ENCODE results near the gene EXD1. TPM values are rescaled to one million over a fixed set of nuclear protein-coding genes. Genes with fewer than 3 reads are reported as not detected.
A peak's percentile ranks its signal among the peaks of the same experiment; 100 is the strongest.
"Not testable (repeated sequence)": the region's sequence is repeated elsewhere in the genome, so short reads cannot be mapped to it uniquely, and the experiment has no call there.

Gene EXD1, protein sequence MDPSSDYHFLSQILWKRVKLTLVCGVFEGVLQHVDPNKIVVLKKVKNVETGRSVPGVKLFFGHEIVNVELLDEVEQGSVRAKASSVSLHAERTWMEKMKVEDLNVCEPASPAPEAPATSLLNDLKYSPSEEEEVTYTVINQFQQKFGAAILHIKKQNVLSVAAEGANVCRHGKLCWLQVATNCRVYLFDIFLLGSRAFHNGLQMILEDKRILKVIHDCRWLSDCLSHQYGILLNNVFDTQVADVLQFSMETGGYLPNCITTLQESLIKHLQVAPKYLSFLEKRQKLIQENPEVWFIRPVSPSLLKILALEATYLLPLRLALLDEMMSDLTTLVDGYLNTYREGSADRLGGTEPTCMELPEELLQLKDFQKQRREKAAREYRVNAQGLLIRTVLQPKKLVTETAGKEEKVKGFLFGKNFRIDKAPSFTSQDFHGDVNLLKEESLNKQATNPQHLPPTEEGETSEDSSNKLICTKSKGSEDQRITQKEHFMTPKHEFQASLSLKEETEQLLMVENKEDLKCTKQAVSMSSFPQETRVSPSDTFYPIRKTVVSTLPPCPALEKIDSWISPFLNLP
- not detected for polyA plus RNA-seq (ENCODE audit: insufficient read length in 10 of 10)
- long read RNA-seq, donor 1, partial matches to known transcripts, result 92 of 106 reads
- long read RNA-seq, donor 1, other reads (novel, unspliced or antisense), result 14 of 106 reads
- long read RNA-seq, donor 2, partial matches to known transcripts, result 0 of 12 reads
- long read RNA-seq, donor 2, other reads (novel, unspliced or antisense), result 12 of 12 reads
- long read RNA-seq, donor 3, result 0 reads
- long read RNA-seq, donor 4, result 0 reads
- long read RNA-seq, donor 5, result 0 reads
- long read RNA-seq, donor 6, partial matches to known transcripts, result 0 of 15 reads
- long read RNA-seq, donor 6, other reads (novel, unspliced or antisense), result 15 of 15 reads
- long read RNA-seq, donor 7, result 0 reads
- long read RNA-seq, donor 8, result 0 reads
- long read RNA-seq, donor 9, result 0 reads

DNA sequence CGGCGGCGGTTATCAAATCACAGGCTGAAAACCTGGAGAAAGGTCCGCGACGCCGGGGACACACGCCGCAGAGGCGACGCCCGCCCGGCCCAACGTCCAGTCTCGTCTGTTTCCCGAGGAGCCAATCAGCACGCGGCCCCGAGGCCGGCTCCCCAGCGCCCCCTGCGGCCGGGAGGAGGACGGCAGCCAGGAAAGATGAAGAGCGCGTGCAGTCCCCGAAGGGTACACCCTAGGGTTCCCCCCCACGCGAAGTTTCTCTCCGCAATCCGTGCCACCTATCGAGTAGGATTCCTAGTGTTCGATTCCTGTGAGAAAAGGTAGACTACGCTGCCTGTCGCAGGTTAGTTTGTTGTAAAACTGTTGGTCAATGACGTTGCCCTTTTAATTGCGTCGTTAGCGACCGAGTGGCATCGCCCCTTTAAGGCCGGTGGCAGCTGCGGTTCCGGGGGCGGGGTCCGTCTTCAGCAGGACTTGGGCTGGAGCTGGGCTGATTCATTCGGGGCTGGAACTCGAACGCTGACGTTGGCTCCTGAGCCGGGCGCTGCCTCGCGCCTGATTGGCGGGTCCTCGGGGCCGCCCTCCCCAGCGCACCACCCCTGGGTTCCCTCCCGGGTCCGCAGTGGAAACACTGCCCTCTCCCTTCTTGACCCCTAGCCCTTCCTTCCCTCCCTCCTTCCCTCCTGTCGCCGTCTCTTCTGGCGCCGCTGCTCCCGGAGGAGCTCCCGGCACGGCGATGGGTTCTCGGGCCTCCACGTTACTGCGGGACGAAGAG lies at the start of gene EXD1, which contains the start of gene CHP1:
Gene EXD1, minus strand, starts transcription at position 108 of the 772 bp plus-strand sequence. CDS start 4,182 bp downstream, outside the sequence.
Gene CHP1, plus strand, starts transcription at position 619 of the 772 bp plus-strand sequence. Its CDS starts 115 bp downstream, at position 734.
- DNase-seq, result peak; percentile 97 to 99 (median 98)

DNA sequence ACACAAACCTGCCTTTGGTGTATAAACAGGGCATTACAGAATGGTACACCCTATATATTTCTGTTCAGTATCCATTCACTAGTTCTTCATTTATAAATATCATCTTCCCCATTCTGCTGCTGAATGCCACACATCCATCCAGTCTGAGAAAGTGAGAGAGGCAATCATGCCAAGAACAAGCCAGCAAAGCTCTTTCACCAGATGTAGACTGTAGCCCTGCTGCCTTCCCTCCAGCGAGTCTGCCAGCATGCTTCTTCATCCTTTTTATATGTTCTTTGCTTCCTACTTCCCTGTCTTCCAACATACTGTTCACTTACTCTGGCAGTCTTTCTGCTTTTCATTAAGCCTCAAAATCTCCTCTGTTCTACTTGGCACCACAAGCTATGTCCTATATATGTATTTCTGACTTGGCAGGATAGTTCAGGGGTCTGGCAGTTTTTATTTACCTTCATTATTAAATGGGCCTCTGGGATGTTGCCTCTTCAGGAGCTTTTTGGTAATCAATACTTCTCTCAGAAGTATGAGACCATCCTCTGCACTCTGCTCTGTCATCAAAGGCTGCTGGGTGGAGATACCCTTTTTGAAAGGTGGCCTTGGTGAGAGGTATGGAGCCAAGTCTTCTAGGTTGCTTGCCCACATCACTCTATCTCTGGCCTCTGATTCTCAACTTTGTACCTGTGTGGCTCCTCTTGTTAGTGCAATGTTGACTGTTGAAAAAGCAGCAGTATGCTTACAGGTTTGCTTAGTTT lies 49.2 kb upstream of the EXD1 start:
- DNase-seq, result no peak

DNA sequence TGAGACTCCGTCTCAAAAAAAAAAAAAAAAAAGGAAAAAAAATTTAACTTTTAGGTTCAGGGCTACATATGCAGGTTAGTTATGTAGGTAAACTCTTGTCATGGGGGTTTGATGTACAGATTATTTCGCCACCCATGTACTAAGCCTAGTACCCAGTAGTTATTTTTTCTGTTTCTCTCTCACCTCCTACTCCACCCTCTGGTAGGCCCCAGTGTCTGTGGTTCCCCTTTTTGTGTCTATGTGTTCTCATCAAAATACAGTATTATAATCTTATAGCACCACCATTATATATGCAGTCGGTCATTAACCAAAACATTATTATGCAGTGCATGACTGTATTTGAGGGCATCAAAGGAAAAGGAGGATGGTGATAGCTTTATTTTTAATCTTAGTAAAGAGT lies 47.8 kb upstream of the EXD1 start:
- DNase-seq, result no peak

DNA sequence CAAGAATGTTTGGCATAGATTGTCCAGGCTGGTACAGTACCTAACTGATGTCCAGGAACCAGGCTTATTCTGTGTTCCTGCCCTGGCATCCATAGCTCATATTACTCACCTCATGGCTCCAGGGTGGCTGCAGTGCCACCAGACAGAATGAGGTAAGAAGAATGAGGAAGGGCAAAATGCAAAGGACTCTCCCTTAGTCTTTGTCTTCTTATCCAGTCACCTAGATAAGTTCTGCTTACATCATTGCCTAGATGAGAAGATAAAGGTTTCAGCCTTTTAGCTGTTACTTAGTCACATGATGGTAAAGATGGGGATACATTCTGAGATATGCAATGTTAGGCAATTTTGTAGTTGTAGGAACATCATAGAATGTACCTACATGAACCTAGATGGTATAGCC lies 46.3 kb upstream of the EXD1 start:
- no peak for DNase-seq

DNA sequence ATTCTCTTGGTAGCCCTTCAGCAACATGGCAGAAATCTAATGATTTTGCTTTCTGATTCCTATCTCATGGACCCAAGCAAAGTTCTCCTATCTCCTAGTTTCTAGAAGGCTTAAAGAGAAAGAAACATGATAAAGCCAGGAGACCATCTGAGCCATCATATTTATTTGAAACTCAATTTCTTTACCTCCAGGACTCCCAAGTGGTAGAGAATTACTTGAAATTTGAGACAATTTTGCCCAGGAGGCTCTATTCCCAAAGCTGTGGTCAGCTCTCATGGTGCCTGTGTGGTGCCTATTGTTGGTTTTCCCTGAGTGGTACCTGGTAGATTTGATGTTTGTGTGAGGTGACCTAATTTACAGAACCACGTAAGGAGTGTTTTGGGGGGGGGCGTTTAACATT lies 39.3 kb upstream of the EXD1 start:
- no peak for DNase-seq

DNA sequence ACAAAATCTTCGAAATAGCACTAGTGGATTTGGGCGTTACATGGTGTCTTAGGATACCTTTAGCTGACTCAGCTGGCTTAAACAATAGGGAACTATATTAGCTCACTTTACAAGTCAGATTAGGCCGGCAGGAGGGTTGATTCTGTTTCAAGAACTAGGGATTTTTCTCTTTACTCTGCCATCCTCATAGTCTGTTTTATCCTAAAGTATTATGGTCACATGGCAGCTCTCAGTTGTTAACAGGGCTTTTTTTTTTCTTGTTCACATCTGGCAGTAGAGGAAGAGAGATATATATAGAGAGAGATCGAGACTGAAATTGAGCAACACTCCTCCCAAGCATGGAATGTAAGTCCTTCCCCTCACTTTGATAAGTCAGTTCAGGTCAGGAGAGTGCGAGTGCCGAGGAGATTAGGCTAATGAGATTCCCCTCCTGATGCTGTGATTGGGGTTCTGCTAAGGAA lies 33.4 kb upstream of the EXD1 start:
- no peak for DNase-seq

DNA sequence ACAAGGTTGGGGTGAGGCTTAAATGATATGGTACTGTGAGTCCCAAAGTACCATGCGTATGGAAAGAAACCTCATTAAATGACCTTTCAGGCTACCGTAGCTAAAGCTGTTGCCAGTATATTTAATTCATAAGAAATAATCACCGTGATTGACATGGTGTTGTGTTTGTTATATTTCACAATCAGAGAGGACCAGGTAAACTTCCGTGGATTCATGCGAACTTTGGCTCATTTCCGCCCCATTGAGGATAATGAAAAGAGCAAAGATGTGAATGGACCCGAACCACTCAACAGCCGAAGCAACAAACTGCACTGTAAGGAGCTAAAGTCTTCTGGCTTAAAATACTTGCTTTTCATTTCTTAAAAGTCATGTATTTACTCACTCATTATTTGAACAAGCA lies 32.0 kb upstream of the EXD1 start:
- DNase-seq, result no peak

DNA sequence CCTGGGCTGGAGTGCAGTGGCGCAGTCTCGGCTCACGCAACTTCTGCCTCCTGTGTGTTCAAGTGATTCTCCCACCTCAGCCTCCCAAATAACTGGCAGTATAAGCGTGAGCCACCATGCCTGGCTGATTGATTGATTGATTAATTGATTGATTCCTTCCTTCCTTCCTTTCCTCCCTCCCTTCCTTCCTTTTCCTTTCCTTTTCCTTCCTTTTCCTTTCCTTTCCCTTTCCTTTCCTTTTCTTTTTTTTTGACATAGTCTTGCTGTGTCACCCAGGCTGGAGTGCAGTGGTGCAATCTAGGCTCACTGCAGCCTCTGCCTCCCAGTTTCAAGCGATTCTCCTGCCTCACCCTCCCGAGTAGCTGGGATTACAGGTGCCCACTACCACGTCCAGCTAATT lies 30.4 kb upstream of the EXD1 start:
- not testable (repeated sequence) for DNase-seq

DNA sequence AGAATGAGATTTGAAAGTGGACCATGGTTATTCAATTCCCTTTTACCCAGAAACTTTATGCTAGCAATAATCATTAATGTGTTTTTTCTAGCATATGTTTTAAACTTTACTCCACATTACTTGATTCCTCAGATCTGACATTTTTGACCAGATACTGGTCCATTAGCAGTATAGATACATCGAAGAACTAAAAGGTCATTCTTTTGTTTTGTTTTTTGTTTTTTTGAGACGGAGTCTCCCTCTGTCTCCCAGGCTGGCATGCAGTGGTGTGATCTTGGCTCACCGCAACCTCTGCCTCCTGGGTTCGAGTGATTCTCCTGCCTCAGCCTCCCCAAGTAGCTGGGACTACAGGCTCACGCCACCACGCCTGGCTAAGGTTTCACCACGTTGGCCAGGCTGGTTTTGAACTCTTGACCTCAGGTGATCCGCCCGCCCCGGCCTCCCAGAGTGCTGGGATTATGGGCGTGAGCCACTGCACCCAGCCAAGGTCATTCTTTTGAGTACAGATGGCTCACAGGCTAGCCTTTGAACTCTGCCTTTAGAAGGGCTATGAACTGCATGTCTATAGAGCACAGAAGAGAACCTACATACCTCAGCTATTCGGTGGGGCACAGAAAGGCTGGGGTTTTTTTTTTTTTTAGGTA lies 29.1 kb upstream of the EXD1 start:
- DNase-seq, result no peak

DNA sequence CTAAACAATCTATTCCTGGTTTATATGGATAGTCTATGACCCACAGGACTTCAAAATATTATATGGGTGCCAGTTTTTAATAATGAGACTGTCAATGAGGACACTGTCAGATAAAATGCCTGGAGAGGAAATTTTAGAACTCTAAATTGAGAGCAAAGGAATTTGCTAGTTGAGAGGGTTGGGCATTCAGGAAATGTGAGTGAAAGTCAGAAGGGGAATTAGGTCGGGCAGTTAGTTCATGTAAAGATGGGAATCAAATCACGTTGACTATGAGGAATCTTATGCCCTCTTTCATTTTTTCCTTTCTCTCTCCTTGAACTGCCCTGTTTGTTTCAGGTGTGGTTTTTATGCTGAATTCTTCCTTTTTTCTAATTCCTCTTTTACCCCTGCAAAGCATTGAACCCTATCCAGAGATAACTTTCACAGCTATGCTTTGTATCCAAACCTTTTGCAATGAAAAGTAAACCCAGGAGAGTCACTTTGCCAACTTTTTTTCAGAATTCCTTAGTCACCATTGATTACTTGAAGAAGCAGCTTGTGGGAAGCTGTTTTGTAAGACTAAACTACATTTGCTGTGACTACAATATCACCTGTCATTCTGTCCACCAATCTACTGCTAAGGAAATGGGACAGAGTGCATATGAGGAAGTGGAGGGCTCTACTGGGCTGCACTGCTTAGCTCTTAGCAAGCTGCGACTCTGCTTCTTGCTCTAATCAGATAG lies 28.4 kb upstream of the EXD1 start:
- DNase-seq, result no peak

DNA sequence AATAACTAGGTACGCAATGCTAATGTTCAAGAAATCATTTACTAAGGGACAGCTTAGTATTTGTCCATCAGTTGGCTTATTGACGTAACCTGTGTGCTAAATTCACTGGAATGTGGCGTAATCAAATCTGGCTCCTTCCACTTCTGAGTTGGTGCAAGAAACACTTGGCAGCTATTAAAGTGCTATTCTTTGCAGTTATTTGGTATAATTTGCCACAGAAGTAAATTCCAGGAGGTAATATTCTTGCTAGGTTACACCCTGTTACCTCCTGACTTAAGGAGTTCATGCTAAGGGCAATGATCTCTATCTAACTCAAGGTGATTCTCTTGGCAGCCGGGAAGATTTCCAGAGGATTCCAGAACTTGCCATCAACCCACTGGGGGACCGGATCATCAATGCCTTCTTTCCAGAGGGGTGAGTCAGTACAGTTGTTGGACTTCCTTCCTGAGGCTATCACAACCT lies 26.1 kb upstream of the EXD1 start:
- DNase-seq, result no peak

DNA sequence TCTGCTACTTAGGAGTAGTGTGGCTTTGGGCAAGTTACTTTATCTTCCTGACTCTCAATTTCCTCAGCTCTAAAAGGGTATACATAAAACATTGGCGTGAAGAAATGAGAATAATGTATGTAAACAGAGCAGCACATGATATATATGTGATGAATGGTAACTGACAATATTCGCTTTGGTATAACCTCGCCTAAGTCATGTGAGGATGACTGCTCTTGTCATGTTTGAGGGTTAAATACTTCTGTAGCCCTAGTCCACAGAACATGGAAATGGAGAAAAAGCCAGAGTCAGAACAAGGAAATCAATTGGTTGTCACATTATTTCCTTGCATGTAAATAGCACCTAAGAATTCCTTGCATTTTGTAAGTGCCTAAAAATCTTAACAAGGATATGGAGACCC lies 25.5 kb upstream of the EXD1 start:
- DNase-seq, result no peak

DNA sequence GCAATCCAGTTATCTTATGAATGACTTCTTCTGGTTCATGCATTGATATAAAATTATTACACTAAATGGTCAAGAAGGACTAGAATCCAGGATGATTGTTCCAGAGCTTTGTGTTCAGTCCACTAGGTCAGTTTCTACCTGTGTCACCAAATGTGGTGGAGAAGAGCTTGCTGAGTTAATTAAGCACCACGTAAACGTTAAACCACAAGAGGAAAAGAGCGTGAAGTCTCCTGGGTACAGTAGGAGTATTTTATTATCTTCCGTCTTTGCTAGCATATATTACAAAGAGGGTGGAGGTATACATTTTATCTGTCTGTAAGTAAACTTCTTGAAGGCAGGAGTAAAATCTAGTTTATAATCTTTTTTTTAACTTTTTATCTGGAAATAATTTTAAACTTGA lies 24.0 kb upstream of the EXD1 start:
- no peak for DNase-seq

DNA sequence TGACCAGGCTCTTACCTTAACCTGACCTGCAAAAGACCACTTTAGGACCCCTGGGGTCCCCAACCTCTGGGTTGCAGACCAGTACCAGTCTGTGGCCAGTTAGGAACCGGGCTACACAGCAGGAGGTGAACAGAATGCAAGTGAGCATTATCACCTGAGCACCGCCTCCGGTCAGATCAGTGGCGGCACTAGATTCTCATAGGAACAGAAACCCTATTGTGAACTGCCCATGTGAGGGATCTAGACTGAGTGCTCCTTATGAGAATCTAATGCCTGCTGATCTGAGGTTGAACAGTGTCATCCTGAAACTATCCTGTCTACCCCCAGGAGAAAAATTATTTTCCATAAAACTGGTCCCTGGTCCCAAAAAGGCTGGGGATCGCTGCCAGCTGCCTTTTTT lies 20.9 kb upstream of the EXD1 start:
- DNase-seq, result no peak

DNA sequence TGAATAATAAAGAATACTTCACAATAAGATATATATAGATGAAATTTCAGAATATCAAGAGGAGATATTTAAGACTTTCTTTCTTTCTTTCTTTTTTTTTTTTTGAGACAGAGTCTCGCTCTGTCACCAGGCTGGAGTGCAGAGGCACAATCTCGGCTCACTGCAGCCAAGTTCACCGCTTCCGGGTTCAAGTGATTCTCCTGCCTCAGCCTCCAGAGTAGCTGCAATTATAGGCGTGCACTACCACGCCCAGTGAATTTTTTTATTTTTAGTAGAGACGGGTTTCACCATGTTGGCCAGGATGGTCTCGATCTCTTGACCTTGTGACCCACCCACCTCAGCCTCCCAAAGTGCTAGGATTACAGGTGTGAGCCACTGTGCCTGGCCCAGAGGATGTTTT lies 20.2 kb upstream of the EXD1 start:
- DNase-seq, result not testable (repeated sequence)

DNA sequence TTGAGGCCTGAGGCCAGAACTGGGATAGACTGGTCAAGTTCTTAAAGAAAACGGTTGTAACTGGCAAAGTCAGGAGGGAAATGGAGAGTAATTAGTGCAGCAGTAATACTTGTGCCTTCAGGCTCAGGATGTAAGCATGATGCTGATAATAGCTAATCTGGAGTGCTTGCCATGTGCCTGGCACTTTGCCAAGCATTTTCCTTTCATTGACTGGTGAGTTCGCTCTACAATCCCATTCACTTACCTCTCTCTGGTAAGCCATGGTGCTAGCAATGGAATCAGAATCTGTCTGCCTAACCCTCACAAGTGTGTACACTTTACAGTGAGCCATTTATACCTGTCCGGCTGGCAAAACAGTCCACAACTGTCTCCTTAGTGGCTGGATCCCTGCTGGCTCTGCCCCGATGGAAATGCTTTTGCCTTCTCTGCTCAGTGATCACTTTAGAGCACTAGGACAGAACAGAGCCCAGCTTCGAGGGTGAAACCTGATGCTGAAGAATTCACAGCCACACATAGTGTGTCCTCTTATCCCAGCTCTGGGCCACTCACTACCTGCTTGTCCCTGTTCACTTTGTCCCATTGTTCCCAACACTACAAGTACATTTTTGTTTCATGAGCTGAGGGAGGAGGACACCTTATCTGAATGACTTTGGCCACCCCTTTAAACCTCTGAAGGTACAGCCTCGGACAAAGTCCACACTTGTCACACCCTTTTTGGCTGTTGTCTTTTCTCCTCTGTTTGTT lies 10.8 kb upstream of the EXD1 start:
- peak in 2 of 3 donors; percentile 10 to 19 for DNase-seq

DNA sequence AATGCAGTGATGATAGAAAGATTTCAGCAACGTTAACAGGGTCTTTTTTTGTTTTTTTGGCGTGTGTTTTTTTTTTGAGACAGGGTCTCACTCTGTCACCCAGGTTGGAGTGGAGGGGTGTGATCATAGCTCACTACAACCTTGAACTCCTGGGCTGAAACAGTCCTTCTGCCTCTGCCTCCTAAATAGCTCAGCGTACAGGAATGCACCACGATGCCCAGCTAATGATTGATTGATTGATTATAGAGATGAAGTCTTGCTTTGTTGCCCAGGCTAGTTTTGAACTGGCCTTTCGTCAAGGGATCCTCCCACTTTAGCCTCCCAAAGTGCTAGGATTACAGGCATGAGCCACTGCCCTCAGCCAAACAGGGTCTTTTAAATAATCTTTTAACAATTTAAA lies 7.5 kb upstream of the EXD1 start:
- DNase-seq, result no peak

DNA sequence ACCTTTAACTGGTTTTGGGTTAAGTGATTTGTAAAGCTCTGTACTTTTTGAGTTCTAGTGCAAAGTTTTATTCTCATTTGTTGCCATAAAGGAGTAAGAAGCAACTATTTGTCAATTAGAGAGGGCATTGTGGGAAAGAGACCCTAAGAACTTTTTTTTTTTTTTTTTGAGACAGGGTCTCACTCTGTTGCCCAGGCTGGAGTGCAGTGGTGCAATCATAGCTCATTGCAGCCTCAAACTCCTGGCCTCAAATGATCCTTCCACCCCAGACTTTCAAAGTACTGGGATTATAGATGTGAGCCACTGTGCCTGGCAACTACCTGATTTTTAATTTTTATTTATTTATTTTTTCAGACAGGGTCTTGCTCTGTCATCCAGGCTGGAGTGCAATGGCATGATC lies 5.4 kb upstream of the EXD1 start:
- no peak for DNase-seq

DNA sequence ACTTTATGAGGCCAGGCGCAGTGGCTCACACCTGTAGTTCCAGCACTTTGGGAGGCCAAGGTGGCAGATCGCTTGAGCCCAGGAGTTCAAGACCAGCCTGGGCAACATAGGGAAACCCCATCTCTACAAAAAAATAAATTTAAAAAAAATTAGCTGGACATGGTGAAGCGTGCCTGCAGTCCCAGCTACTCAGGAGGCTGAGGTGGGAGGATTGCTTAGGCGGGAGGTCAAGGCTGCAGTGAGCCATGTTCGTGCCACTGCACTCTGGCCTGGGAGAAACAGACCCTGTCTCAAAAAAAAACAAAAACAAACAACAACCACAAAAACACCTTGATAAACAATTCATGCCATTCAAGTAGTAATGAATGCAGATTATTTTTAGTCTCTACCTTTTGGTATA lies 4.7 kb upstream of the EXD1 start:
- not testable (repeated sequence) for DNase-seq

Measured in muscle of back (tissue), 13 donors.